Fibroblast of lung (primary cell): ENCODE measurements around the gene SLX1B.
"Not testable (repeated sequence)": the region's sequence is repeated elsewhere in the genome, so short reads cannot be mapped to it uniquely, and the experiment has no call there.

Experiments
- CTCF ChIP-seq, 2 donors: IDR thresholded peaks in 1 of 2; conservative IDR thresholded peaks in 1 of 2; 1 replicate in 1 of 2; 2 replicates in 1 of 2; pipeline ENCODE4 v1.5.1; 2011 to 2012; ENCODE audit warnings: low read length in 2 of 2, control low read depth in 1 of 2, inconsistent platforms in 1 of 2, low read depth in 1 of 2, mild to moderate bottlenecking in 1 of 2
- EZH2 ChIP-seq: IDR thresholded peaks from 2 replicates; pipeline ENCODE4 v1.5.1; 2012; ENCODE audit warnings: low read length, control low read depth, mild to moderate bottlenecking; ENCODE audit errors: missing control alignments

GRCh38 chr16:29467654-29468366, 13.5 kb downstream of the SLX1B start:
- not testable (repeated sequence) for TF ChIP-seq CTCF (conservative IDR thresholded peaks at IDR 0.05 in 1 of 2, IDR thresholded peaks at IDR 0.05 in 1 of 2; ENCODE audit: low read depth in 1 of 2, low read length in 2 of 2); EZH2
